ENCODE data around the gene SASS6. TPM values are rescaled to one million over a fixed set of nuclear protein-coding genes. Genes with fewer than 3 reads are reported as not detected.

Gene SASS6
- total RNA-seq, 6 experiments from 2014 or later, result 2.8 to 4.8 (median 4.2) TPM

GRCh38 chr1:100045206-100045605 lies 87.5 kb downstream of the SASS6 start:
- H3K27ac Mint-ChIP-seq, result no peak overlapping the region
- peaks cover 34% of the 10 kb centered on the region for H3K4me1 Mint-ChIP-seq (ENCODE audit: low read depth)
- no peak for TF ChIP-seq CTCF (IDR thresholded peaks at IDR 0.05)
- no peaks in the 10 kb centered on the region for H3K27me3 Mint-ChIP-seq (ENCODE audit: insufficient read depth)
- no peak for DNase-seq
- no peak overlapping the region for H3K4me3 Mint-ChIP-seq
- H3K9me3 Mint-ChIP-seq, result peaks cover 9% of the 10 kb centered on the region
- peaks cover 25% of the 10 kb centered on the region for H3K36me3 Mint-ChIP-seq (ENCODE audit: low read depth)

GRCh38 chr1:100039591-100039990 lies 93.1 kb downstream of the SASS6 start:
- TF ChIP-seq CTCF (IDR thresholded peaks at IDR 0.05), result no peak
- no peaks in the 10 kb centered on the region; the same call in 1 of the 2 replicates for H3K27me3 Mint-ChIP-seq (ENCODE audit: insufficient read depth)
- no peak for DNase-seq
- peak overlapping the region; percentile 100 for H3K27ac Mint-ChIP-seq
- peaks cover 41% of the 10 kb centered on the region for H3K4me1 Mint-ChIP-seq (ENCODE audit: low read depth)
- H3K9me3 Mint-ChIP-seq, result peaks cover 3% of the 10 kb centered on the region; the same call in 1 of the 2 replicates
- H3K4me3 Mint-ChIP-seq, result peak overlapping the region; percentile 100
- peaks cover 37% of the 10 kb centered on the region for H3K36me3 Mint-ChIP-seq (ENCODE audit: low read depth)

GRCh38 chr1:100038660-100039287 lies 94.0 kb downstream of the SASS6 start:
- Mint-ChIP-seq H3K27ac (peak overlapping the region; percentile 100), H3K36me3 (ENCODE audit: low read depth) (peaks cover 29% of the 10 kb centered on the region), H3K4me3 (peak overlapping the region; percentile 100), H3K27me3 (ENCODE audit: insufficient read depth) (no peaks in the 10 kb centered on the region; the same call in 1 of the 2 replicates), H3K4me1 (ENCODE audit: low read depth) (peaks cover 41% of the 10 kb centered on the region), H3K9me3 (no peaks in the 10 kb centered on the region)
- peak; percentile 42 for DNase-seq
- TF ChIP-seq CTCF (IDR thresholded peaks at IDR 0.05), result no peak

- H3K4me1 Mint-ChIP-seq (ENCODE audit: low read depth), result peaks cover 41% of the 10 kb centered on the region
- no peaks in the 10 kb centered on the region; the same call in 1 of the 2 replicates for H3K27me3 Mint-ChIP-seq (ENCODE audit: insufficient read depth)
- no peaks in the 10 kb centered on the region for H3K9me3 Mint-ChIP-seq
- peak overlapping the region; percentile 100 for H3K27ac Mint-ChIP-seq
- TF ChIP-seq CTCF (IDR thresholded peaks at IDR 0.05), result no peak
- H3K4me3 Mint-ChIP-seq, result peak overlapping the region; percentile 100
- peaks cover 22% of the 10 kb centered on the region for H3K36me3 Mint-ChIP-seq (ENCODE audit: low read depth)
- DNase-seq, result peak; percentile 69
Observed at GRCh38 chr1:100037927-100038659, 94.6 kb downstream of the SASS6 start.

- TF ChIP-seq CTCF (IDR thresholded peaks at IDR 0.05), result no peak
- Mint-ChIP-seq H3K9me3 (no peaks in the 10 kb centered on the region), H3K4me3 (peak overlapping the region; percentile 100), H3K27me3 (ENCODE audit: insufficient read depth) (no peaks in the 10 kb centered on the region; the same call in 1 of the 2 replicates), H3K4me1 (ENCODE audit: low read depth) (peaks cover 38% of the 10 kb centered on the region), H3K36me3 (ENCODE audit: low read depth) (peaks cover 19% of the 10 kb centered on the region), H3K27ac (peak overlapping the region; percentile 100)
- no peak for DNase-seq
Observed at GRCh38 chr1:100037656-100037926, 95.1 kb downstream of the SASS6 start.
